AG10803 (cell line): ENCODE measurements around the gene EFL1.
A peak's percentile ranks its signal among the peaks of the same experiment; 100 is the strongest.

Experiments used
- DNase-seq: peaks from one replicate; pipeline ENCODE4 v3.0.0; 2010; ENCODE audit warnings: low read depth
- H3K4me3 ChIP-seq: 2 replicates; pipeline ENCODE4 v1.5.1; 2011; ENCODE audit warnings: mild to moderate bottlenecking, low read length, control low read depth
- CTCF ChIP-seq: conservative IDR thresholded peaks from 2 replicates; pipeline ENCODE4 v1.5.1; 2011; ENCODE audit warnings: mild to moderate bottlenecking, low read length, control low read depth, inconsistent platforms

EFL1 gene

GRCh38 chr15:82186719-82187406 lies 75.7 kb downstream of the EFL1 start:
- H3K4me3 ChIP-seq: no peak overlapping the region
- no peak for TF ChIP-seq CTCF
- DNase-seq: no peak

GRCh38 chr15:82186161-82186560 lies 76.4 kb downstream of the EFL1 start:
- DNase-seq: no peak
- TF ChIP-seq CTCF: no peak
- no peak overlapping the region for H3K4me3 ChIP-seq

- no peak for TF ChIP-seq CTCF
- no peak for DNase-seq
- no peak overlapping the region for H3K4me3 ChIP-seq
Observed at GRCh38 chr15:82184776-82185175, 77.8 kb downstream of the EFL1 start.

GRCh38 chr15:82184355-82184754 lies 78.2 kb downstream of the EFL1 start:
- no peak for TF ChIP-seq CTCF
- H3K4me3 ChIP-seq: no peak overlapping the region
- DNase-seq: no peak

GRCh38 chr15:82183121-82184031 lies 79.2 kb downstream of the EFL1 start:
- H3K4me3 ChIP-seq: no peak overlapping the region
- peak; percentile 61 for DNase-seq
- TF ChIP-seq CTCF: no peak

- H3K4me3 ChIP-seq: no peak overlapping the region
- TF ChIP-seq CTCF: no peak
- no peak for DNase-seq
Observed at GRCh38 chr15:82181371-82181770, 81.2 kb downstream of the EFL1 start.

GRCh38 chr15:82178061-82178460 lies 84.5 kb downstream of the EFL1 start:
- H3K4me3 ChIP-seq: no peak overlapping the region
- no peak for TF ChIP-seq CTCF
- peak; percentile 75 for DNase-seq
